IMR-90 (cell line): ENCODE data around the gene AKT3. TPM values are rescaled to one million over a fixed set of nuclear protein-coding genes. Genes with fewer than 3 reads are reported as not detected.

Experiments
- ATAC-seq: fragments of 200-7000 bp; cut with Tn5 transposase; 2 replicates; pipeline ENCODE4 v1.9.1; 2020; ENCODE audit warnings: low read depth, mild to moderate bottlenecking, moderate library complexity
- BruUV-seq: library from RNA; stranded (reverse); fragments of 400-500 nt; replicated peaks from 2 replicates; lab custom pipeline; 2021; lab: Mats Ljungman, UMichigan
- CTCF ChIA-PET: fragments of 300-600 bp; formaldehyde crosslinking; extraction: SDS; loops from one replicate; lab custom pipeline; 2021; ENCODE audit warnings: antibody characterized with exemption; lab: Yijun Ruan, JAX
- POLR2A ChIA-PET: fragments of 300-600 bp; sonication (Branson Sonifier 250); formaldehyde crosslinking; loops from one replicate; lab custom pipeline; 2022; ENCODE audit warnings: antibody characterized with exemption; ENCODE audit not compliant: unreplicated experiment; lab: Charles Lee
- DNase-seq: peaks from one replicate; pipeline ENCODE4 v3.0.0; 2013
- H2AFZ ChIP-seq: replicated peaks from 2 replicates; pipeline ENCODE3; 2013; ENCODE audit warnings: low read length, mild to moderate bottlenecking; ENCODE audit not compliant: poor library complexity
- H2AK5ac ChIP-seq: 2 replicates; pipeline ENCODE4 v1.6.1; 2013; ENCODE audit warnings: low read depth, low read length, inconsistent platforms
- H2AK9ac ChIP-seq: replicated peaks from 2 replicates; pipeline ENCODE3; 2013; ENCODE audit warnings: mild to moderate bottlenecking, low read depth, low read length, moderate library complexity; ENCODE audit not compliant: poor library complexity
- H2BK120ac ChIP-seq: 2 replicates; pipeline ENCODE4 v1.6.1; 2013; ENCODE audit warnings: low read depth, low read length, inconsistent platforms
- H2BK15ac ChIP-seq: 3 replicates; pipeline ENCODE4 v1.6.1; 2013; ENCODE audit warnings: low read depth, low read length, inconsistent platforms
- H2BK20ac ChIP-seq: 2 replicates; pipeline ENCODE4 v1.6.1; 2013; ENCODE audit warnings: low read depth, mild to moderate bottlenecking, inconsistent platforms, low read length, moderate library complexity
- H2BK5ac ChIP-seq: 2 replicates; pipeline ENCODE4 v1.6.1; 2013; ENCODE audit warnings: mild to moderate bottlenecking, low read depth, low read length, inconsistent platforms; ENCODE audit not compliant: poor library complexity, severe bottlenecking
- H3K14ac ChIP-seq: replicated peaks from 2 replicates; pipeline ENCODE4 v1.6.1; 2013; ENCODE audit warnings: low read depth, low read length, inconsistent platforms
- H3K18ac ChIP-seq: 2 replicates; pipeline ENCODE4 v1.6.1; 2013; ENCODE audit warnings: low read depth, low read length, control low read depth
- H3K23ac ChIP-seq: 2 replicates; pipeline ENCODE4 v1.6.1; 2013; ENCODE audit warnings: low read depth, low read length, inconsistent platforms
- H3K27ac ChIP-seq: 2 replicates; pipeline ENCODE4 v1.5.1; 2013; ENCODE audit warnings: mild to moderate bottlenecking, control low read depth, low read length; ENCODE audit not compliant: insufficient read depth
- H3K27me3 ChIP-seq: 2 replicates; pipeline ENCODE4 v1.6.1; 2013; ENCODE audit warnings: low read length; ENCODE audit not compliant: control insufficient read depth, insufficient read depth
- H3K36me3 ChIP-seq: 2 replicates; pipeline ENCODE4 v1.6.1; 2013; ENCODE audit warnings: low read length, mixed read lengths; ENCODE audit not compliant: control insufficient read depth, insufficient read depth
- H3K4ac ChIP-seq: 2 replicates; pipeline ENCODE4 v1.6.1; 2013; ENCODE audit warnings: low read depth, low read length, inconsistent platforms
- H3K4me1 ChIP-seq: 2 replicates; pipeline ENCODE4 v1.6.1; 2013; ENCODE audit warnings: low read length, mixed read lengths; ENCODE audit not compliant: control insufficient read depth, insufficient read depth
- H3K4me2 ChIP-seq: 2 replicates; pipeline ENCODE4 v1.6.1; 2013; ENCODE audit warnings: low read depth, mild to moderate bottlenecking, control low read depth, low read length, moderate library complexity
- H3K4me3 ChIP-seq: 2 replicates; pipeline ENCODE4 v1.5.1; 2013; ENCODE audit warnings: low read depth, mild to moderate bottlenecking, control low read depth, low read length, moderate library complexity; ENCODE audit not compliant: insufficient read depth
- H3K56ac ChIP-seq: 2 replicates; pipeline ENCODE4 v1.6.1; 2013; ENCODE audit warnings: low read length, inconsistent platforms; ENCODE audit not compliant: insufficient read depth; ENCODE audit errors: extremely low read depth
- H3K79me1 ChIP-seq, 2 experiments: 2 replicates each; pipeline ENCODE4 v1.6.1; 2013; ENCODE audit warnings: low read length in 2 of 2, inconsistent platforms in 1 of 2, low read depth in 1 of 2
- H3K9ac ChIP-seq: 2 replicates; pipeline ENCODE4 v1.6.1; 2013; ENCODE audit warnings: low read depth, low read length, control low read depth
- H3K9me1 ChIP-seq: 2 replicates; pipeline ENCODE4 v1.6.1; 2013; ENCODE audit warnings: low read length, inconsistent platforms; ENCODE audit not compliant: insufficient read depth
- H3K9me3 ChIP-seq: 2 replicates; pipeline ENCODE4 v1.6.1; 2013; ENCODE audit warnings: low read length; ENCODE audit not compliant: control insufficient read depth, insufficient read depth
- H4K20me1 ChIP-seq: 2 replicates; pipeline ENCODE4 v1.6.1; 2013; ENCODE audit warnings: low read length, inconsistent platforms; ENCODE audit not compliant: insufficient read depth
- H4K5ac ChIP-seq: 2 replicates; pipeline ENCODE4 v1.6.1; 2013; ENCODE audit warnings: mild to moderate bottlenecking, low read depth, low read length, control low read depth
- H4K8ac ChIP-seq, 2 experiments: 2 replicates each; pipeline ENCODE4 v1.6.1; 2013; ENCODE audit warnings: low read depth in 2 of 2, low read length in 2 of 2, control low read depth in 1 of 2, inconsistent platforms in 1 of 2
- H4K91ac ChIP-seq: 2 replicates; pipeline ENCODE4 v1.6.1; 2013; ENCODE audit warnings: low read depth, low read length, inconsistent platforms; ENCODE audit not compliant: insufficient read depth
- BHLHE40 ChIP-seq: fragments of 150-350 bp; IDR thresholded peaks from 2 replicates; pipeline ENCODE4 v1.6.1; 2016; ENCODE audit warnings: mild to moderate bottlenecking, low read depth, low read length
- CEBPB ChIP-seq: IDR thresholded peaks from 2 replicates; pipeline ENCODE4 v1.6.1; 2012; ENCODE audit warnings: low read depth, low read length, improper control_type of control experiment
- CHD1 ChIP-seq: IDR thresholded peaks from 2 replicates; pipeline ENCODE4 v1.6.1; 2012; ENCODE audit warnings: low read depth, low read length, improper control_type of control experiment
- FOS ChIP-seq: fragments of 150-350 bp; IDR thresholded peaks from 2 replicates; pipeline ENCODE4 v1.6.1; 2016; ENCODE audit warnings: low read depth, low read length
- MXI1 ChIP-seq: IDR thresholded peaks from 2 replicates; pipeline ENCODE4 v1.6.1; 2012; ENCODE audit warnings: low read depth, mild to moderate bottlenecking, low read length, moderate library complexity, borderline replicate concordance
- NFE2L2 ChIP-seq: fragments of 150-350 bp; IDR thresholded peaks from 2 replicates; pipeline ENCODE4 v1.6.1; 2016; ENCODE audit warnings: low read depth, mild to moderate bottlenecking, low read length
- POLR2A ChIP-seq: IDR thresholded peaks from 2 replicates; pipeline ENCODE4 v1.6.1; 2012; ENCODE audit warnings: mild to moderate bottlenecking, low read depth, low read length
- RAD21 ChIP-seq: IDR thresholded peaks from 2 replicates; pipeline ENCODE4 v1.6.1; 2012; ENCODE audit warnings: low read length, improper control_type of control experiment
- RCOR1 ChIP-seq: IDR thresholded peaks from 2 replicates; pipeline ENCODE4 v1.6.1; 2012; ENCODE audit warnings: mild to moderate bottlenecking, low read length, improper control_type of control experiment; ENCODE audit not compliant: insufficient replicate concordance
- RFX5 ChIP-seq: IDR thresholded peaks from 2 replicates; pipeline ENCODE4 v1.8.0; 2012; ENCODE audit warnings: low read depth, mild to moderate bottlenecking, low read length, moderate library complexity
- USF2 ChIP-seq: fragments of 150-350 bp; IDR thresholded peaks from 2 replicates; pipeline ENCODE4 v1.6.1; 2017; ENCODE audit warnings: mild to moderate bottlenecking, antibody characterized with exemption, low read length, low read depth
- WGBS, 2 experiments: methylation state at CpG; one replicate each; pipeline versions ENCODE4 v1.1.5 to v1.1.7; 2013; ENCODE audit warnings: missing lambda C conversion rate in 2 of 2; ENCODE audit not compliant: insufficient read length in 1 of 2; ENCODE audit errors: extremely low coverage in 2 of 2; 5-methylcytosine and 5-hydroxymethylcytosine counted together
- dilution Hi-C: fragments of 300-500 bp; cut with HindIII; formaldehyde crosslinking; loops from one replicate; pipeline ENCODE4 v1.14.3; 2018; ENCODE audit warnings: low sequenced_read_pairs; ENCODE audit not compliant: unreplicated experiment
- in situ Hi-C: fragments of 300-500 bp; cut with MboI; formaldehyde crosslinking; loops from 3 replicates; pipeline ENCODE4 v1.14.3; 2019; ENCODE audit warnings: low sequenced_read_pairs, inconsistent platforms, mixed read lengths
- intact Hi-C: fragments of 100-400 bp; cut with micrococcal nuclease; formaldehyde crosslinking; loops from 2 replicates; pipeline ENCODE4 v1.10.0; 2022
- polyA plus RNA-seq, 3 experiments: library from polyadenylated mRNA; depleted of rRNA; stranded (reverse); fragments of >200 nt; gene quantifications; 2 replicates each; pipeline ENCODE4 v1.2.3, GENCODE V29; 2012; ENCODE audit warnings: low replicate concordance in 1 of 3
- total RNA-seq: library from RNA; depleted of rRNA; stranded (reverse); fragments of >200 nt; gene quantifications from 2 replicates; pipeline ENCODE4 v1.2.3, GENCODE V29; 2012
- TF ChIP-seq, protein P1 (sequence below): conservative IDR thresholded peaks from 2 replicates; pipeline ENCODE4 v1.5.1; 2012; ENCODE audit warnings: mild to moderate bottlenecking, low read depth, low read length, improper control_type of control experiment

AKT3 gene
- total and polyA plus RNA-seq, 2 of the 4 experiments (the other 2 are of a cell fraction): 15.2 to 19.4 TPM

DNA sequence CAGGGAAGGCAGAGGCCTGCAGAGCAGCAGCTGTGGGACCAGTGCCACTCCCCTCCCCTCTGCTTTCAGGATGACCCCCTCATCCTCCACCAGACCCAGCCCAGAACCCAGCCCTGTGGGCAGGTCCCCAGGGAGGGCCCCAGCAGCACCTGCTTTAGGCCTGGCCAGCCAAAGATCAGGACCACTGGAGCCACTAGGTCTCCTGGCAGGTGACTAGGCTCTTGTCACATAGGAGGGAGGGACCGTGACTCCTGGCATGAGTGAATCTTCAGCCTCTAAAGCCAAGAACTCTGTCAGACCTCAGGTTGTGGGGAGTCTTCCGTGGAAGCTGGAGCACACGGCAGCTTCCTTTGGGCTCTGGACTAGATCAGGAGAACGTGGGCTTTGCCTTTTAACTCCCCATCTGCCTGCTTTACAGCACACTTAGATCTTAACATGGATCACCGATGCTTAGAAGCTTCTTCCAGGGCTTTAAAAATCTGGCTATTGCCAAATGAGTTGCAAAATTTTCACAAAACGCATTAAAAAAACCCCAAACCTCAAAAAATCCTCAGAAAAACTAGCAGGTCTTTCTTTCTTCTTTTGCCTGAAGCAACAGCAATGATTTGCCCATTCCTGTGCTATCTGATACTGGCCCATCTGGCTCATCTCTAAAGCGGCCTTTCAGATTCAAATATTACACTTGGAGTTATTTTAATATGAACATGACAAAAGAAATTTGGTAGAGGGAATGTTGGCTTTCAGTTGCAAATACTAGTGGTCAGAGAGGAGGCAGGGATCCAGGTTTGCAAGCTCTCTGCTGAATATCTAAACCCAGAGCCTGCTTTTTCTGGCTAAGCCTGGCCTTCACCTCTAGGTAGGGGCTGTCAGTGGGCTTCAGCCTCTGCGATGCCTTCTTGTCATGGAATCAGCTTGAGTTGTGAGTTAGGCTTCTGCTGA, 359.0 kb downstream of the AKT3 start (continued):
- TF ChIP-seq CHD1 (no peak), RAD21 (no peak), CEBPB (no peak)

DNA sequence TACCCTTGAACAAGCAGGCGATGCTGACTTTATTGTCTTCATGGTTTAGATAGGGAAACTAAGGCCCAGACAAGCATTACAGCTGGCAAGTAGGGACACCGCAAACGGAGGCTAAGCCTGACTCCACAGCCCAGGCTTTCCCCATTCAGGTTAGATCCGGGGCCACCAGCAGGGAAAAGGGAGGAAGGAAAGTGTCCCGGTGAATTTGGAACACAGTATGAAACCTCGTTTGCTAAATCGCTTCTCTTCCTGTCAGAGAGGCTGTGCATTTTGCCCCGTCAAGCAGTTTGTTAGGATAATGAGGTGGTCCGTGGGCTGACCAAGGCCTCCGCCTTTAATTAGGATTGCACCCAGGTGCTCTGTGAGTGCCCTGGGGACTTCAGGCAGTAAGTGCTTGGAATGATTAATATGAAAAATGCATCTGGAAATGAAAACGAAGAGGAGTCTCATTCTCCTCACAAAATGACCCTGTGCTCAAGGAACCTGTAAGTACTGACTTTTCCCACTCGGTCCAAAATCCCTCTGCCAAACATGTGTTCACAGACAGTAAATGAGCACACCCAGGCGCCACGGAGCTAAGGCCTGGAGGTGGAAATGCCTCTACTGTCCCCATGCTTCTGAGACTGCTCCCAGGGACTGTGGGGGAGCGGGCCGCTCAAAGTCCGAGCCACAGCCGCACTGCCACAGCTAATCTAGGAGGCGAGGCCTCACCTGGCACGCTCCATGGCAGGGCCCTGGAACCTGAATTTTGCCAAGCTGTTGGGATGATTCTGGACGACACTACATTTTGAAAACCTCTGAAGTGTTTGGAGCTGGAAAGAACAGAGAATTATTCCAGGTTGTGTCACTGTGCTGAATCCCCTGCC, 360.1 kb downstream of the AKT3 start:
- no peak overlapping the region for H4K8ac ChIP-seq
- H2AFZ ChIP-seq: no peak overlapping the region
- POLR2A ChIA-PET: no interaction called here
- H3K23ac ChIP-seq: no peak overlapping the region
- no peak overlapping the region for H4K5ac ChIP-seq
- H2BK20ac ChIP-seq: no peak overlapping the region
- H4K20me1 ChIP-seq: no peaks in the 10 kb centered on the region
- no peak overlapping the region for H3K18ac ChIP-seq
- CTCF ChIA-PET: no interaction called here
- H2BK5ac ChIP-seq: no peak overlapping the region
- peaks cover 14% of the 10 kb centered on the region for H3K4me1 ChIP-seq
- in situ Hi-C loops: loop anchor here (25.0 kb wide), 1 partner anchor 797 kb away; no protein-coding TSS in a partner anchor
- 91% methylated on average over 6 of the region's 21 CpGs; no CpG with 5 or more reads in 1 of the 2 experiments for WGBS, 2 experiments
- H2AK5ac ChIP-seq: no peak overlapping the region
- no peak overlapping the region for H3K56ac ChIP-seq
- dilution Hi-C loops: no loop called here
- H2BK15ac ChIP-seq: no peak overlapping the region
- H3K14ac ChIP-seq: no peak overlapping the region
- no peak for ATAC-seq
- no peak overlapping the region for H3K9ac ChIP-seq
- no peak overlapping the region for H3K27ac ChIP-seq
- no TSS peak for BruUV-seq
- no peaks in the 10 kb centered on the region for H3K27me3 ChIP-seq
- H3K79me1 ChIP-seq: peaks cover 0 to 4% of the 10 kb centered on the region in 2 experiments; a peak in 1 of 4 replicates
- no peak overlapping the region for H3K4me3 ChIP-seq
- H2BK120ac ChIP-seq: no peak overlapping the region
- H3K36me3 ChIP-seq: no peaks in the 10 kb centered on the region; the same call in 1 of the 2 replicates
- no peak overlapping the region for H3K4me2 ChIP-seq
- H4K91ac ChIP-seq: no peak overlapping the region
- H3K9me3 ChIP-seq: no peaks in the 10 kb centered on the region
- peaks cover 3% of the 10 kb centered on the region; the same call in 1 of the 2 replicates for H3K9me1 ChIP-seq
- H3K4ac ChIP-seq: no peak overlapping the region
- H2AK9ac ChIP-seq: no peak overlapping the region
- intact Hi-C loops: no loop called here
- DNase-seq: no peak
- TF ChIP-seq NFE2L2 (no peak), RCOR1 (no peak), CHD1 (no peak), FOS (no peak), BHLHE40 (no peak), RAD21 (no peak), POLR2A (no peak), USF2 (no peak), MXI1 (no peak), RFX5 (no peak)
- TF ChIP-seq, protein P1, sequence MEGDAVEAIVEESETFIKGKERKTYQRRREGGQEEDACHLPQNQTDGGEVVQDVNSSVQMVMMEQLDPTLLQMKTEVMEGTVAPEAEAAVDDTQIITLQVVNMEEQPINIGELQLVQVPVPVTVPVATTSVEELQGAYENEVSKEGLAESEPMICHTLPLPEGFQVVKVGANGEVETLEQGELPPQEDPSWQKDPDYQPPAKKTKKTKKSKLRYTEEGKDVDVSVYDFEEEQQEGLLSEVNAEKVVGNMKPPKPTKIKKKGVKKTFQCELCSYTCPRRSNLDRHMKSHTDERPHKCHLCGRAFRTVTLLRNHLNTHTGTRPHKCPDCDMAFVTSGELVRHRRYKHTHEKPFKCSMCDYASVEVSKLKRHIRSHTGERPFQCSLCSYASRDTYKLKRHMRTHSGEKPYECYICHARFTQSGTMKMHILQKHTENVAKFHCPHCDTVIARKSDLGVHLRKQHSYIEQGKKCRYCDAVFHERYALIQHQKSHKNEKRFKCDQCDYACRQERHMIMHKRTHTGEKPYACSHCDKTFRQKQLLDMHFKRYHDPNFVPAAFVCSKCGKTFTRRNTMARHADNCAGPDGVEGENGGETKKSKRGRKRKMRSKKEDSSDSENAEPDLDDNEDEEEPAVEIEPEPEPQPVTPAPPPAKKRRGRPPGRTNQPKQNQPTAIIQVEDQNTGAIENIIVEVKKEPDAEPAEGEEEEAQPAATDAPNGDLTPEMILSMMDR: no peak
